GM21447 (cell line): ENCODE data around the gene PLCB1.
"Not testable (repeated sequence)": the region's sequence is repeated elsewhere in the genome, so short reads cannot be mapped to it uniquely, and the experiment has no call there.

Experiments used
- ATAC-seq: cut with Tn5 transposase; IDR thresholded peaks from one replicate; pipeline ENCODE4 v1.9.1; 2021; ENCODE audit not compliant: unreplicated experiment

Gene PLCB1

GRCh38 chr20:8330785-8331695, 199.0 kb downstream of the PLCB1 start:
- ATAC-seq: no peak

GRCh38 chr20:8331740-8332412, 199.8 kb downstream of the PLCB1 start:
- no peak for ATAC-seq

GRCh38 chr20:8334641-8335040, 202.6 kb downstream of the PLCB1 start:
- ATAC-seq: no peak

GRCh38 chr20:8335059-8335458, 203.0 kb downstream of the PLCB1 start:
- ATAC-seq: no peak

- ATAC-seq: no peak
Measured at GRCh38 chr20:8335495-8336195, 203.6 kb downstream of the PLCB1 start.

- no peak for ATAC-seq
Measured at GRCh38 chr20:8339349-8339748, 207.3 kb downstream of the PLCB1 start.

- ATAC-seq: no peak
Measured at GRCh38 chr20:8342391-8342790, 210.3 kb downstream of the PLCB1 start.

- ATAC-seq: no peak
Measured at GRCh38 chr20:8344106-8344505, 212.0 kb downstream of the PLCB1 start.

GRCh38 chr20:8344631-8345030, 212.6 kb downstream of the PLCB1 start:
- ATAC-seq: no peak

- no peak for ATAC-seq
Measured at GRCh38 chr20:8346700-8347270, 214.7 kb downstream of the PLCB1 start.

- not testable (repeated sequence) for ATAC-seq
Measured at GRCh38 chr20:8350225-8350624, 218.2 kb downstream of the PLCB1 start.

- ATAC-seq: no peak
Measured at GRCh38 chr20:8352486-8352885, 220.4 kb downstream of the PLCB1 start.

- no peak for ATAC-seq
Measured at GRCh38 chr20:8353512-8353911, 221.4 kb downstream of the PLCB1 start.

- no peak for ATAC-seq
Measured at GRCh38 chr20:8355453-8355852, 223.4 kb downstream of the PLCB1 start.

GRCh38 chr20:8356806-8357205, 224.7 kb downstream of the PLCB1 start:
- no peak for ATAC-seq

GRCh38 chr20:8357703-8358102, 225.6 kb downstream of the PLCB1 start:
- no peak for ATAC-seq

- no peak for ATAC-seq
Measured at GRCh38 chr20:8360035-8360434, 228.0 kb downstream of the PLCB1 start.

- ATAC-seq: peak; percentile 53
Measured at GRCh38 chr20:8361006-8361652, 229.1 kb downstream of the PLCB1 start.

GRCh38 chr20:8361779-8362178, 229.7 kb downstream of the PLCB1 start:
- ATAC-seq: no peak

GRCh38 chr20:8362457-8362856, 230.4 kb downstream of the PLCB1 start:
- ATAC-seq: no peak
